ENCODE results near the gene FOXC2. TPM values are rescaled to one million over a fixed set of nuclear protein-coding genes. Genes with fewer than 3 reads are reported as not detected.

Gene FOXC2
- polyA plus RNA-seq, 3 donors: not detected

DNA sequence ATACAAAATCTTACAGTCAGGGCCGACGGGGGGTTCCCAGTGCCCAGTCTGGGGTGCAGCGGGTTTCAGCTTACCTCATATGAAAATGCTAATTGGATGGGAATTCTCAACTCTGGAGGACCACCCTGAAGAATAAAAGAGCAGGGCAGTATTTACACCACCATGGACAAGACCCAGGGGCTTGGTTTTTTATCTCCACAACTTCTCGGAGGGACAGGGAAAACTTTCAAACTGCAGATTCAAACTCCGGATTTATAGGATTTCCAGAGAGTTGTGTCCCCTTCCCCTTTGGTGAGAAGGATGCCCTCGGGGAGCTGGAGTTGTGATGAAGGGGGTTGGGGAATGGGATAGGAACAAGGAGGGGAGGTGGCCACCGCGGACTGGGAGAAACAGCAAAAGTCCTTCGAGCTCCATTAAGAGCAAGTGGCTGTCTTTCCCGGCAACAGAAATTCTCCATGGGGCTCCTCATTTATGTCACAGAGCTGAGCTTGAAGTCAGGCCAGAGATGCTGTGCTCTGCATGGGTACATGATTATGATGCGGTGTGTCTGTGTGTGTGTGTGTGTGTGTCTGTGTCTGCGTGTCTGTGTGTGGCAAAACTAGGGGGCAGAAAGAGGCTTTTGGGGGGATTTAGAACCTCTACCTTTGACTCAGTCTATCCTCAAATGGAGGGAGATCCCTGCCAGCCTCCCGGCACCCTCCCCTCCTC is 27.4 kb downstream of the FOXC2 start:
- Histone ChIP-seq H3K36me3 (replicated peaks in 1 of 2; ENCODE audit: control insufficient read depth in 1 of 2, insufficient read depth in 2 of 2, low read length in 2 of 2) (no peaks in the 10 kb centered on the region), H3K79me2 (ENCODE audit: insufficient read depth, low read length) (no peaks in the 10 kb centered on the region), H4K20me1 (ENCODE audit: insufficient read depth, low read length) (no peaks in the 10 kb centered on the region), H3K27me3 (ENCODE audit: control insufficient read depth in 2 of 2, insufficient read depth in 2 of 2, low read length in 2 of 2) (peaks cover 12 to 16% of the 10 kb centered on the region in 2 donors), H3K27ac (ENCODE audit: low read depth in 1 of 2, low read length in 2 of 2) (no peak overlapping the region), H3K9me3 (replicated peaks in 1 of 2; ENCODE audit: control insufficient read depth in 1 of 2, insufficient read depth in 1 of 2, low read length in 2 of 2) (no peaks in the 10 kb centered on the region), H3K9ac (ENCODE audit: insufficient read depth, low read length, poor library complexity, severe bottlenecking) (no peak overlapping the region), H3K4me2 (replicated peaks; ENCODE audit: extremely low read depth, low read length, poor library complexity, severe bottlenecking) (no peak overlapping the region), H3K4me1 (ENCODE audit: control insufficient read depth in 1 of 2, insufficient read depth in 2 of 2, low read length in 2 of 2) (no peaks in the 10 kb centered on the region), H2AFZ (ENCODE audit: insufficient read depth, low read depth, low read length, poor library complexity, severe bottlenecking) (no peak overlapping the region), H3K4me3 (replicated peaks in 1 of 3; ENCODE audit: low read depth in 2 of 3, low read length in 3 of 3) (no peak overlapping the region)
- no peaks in the 10 kb centered on the region for H3K4me1 Mint-ChIP-seq
- DNase-seq: no peak
- TF ChIP-seq, protein P1, sequence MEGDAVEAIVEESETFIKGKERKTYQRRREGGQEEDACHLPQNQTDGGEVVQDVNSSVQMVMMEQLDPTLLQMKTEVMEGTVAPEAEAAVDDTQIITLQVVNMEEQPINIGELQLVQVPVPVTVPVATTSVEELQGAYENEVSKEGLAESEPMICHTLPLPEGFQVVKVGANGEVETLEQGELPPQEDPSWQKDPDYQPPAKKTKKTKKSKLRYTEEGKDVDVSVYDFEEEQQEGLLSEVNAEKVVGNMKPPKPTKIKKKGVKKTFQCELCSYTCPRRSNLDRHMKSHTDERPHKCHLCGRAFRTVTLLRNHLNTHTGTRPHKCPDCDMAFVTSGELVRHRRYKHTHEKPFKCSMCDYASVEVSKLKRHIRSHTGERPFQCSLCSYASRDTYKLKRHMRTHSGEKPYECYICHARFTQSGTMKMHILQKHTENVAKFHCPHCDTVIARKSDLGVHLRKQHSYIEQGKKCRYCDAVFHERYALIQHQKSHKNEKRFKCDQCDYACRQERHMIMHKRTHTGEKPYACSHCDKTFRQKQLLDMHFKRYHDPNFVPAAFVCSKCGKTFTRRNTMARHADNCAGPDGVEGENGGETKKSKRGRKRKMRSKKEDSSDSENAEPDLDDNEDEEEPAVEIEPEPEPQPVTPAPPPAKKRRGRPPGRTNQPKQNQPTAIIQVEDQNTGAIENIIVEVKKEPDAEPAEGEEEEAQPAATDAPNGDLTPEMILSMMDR (IDR thresholded peaks at IDR 0.05): no peak
- no peak overlapping the region for H3K27ac Mint-ChIP-seq
- peaks cover 0 to 2% (median 0%) of the 10 kb centered on the region in 7 donors for H3K9me3 Mint-ChIP-seq
- intact Hi-C loops (cut with micrococcal nuclease): no loop called here
- H3K4me3 Mint-ChIP-seq: no peak overlapping the region
- WGBS (ENCODE audit: insufficient coverage): 73% methylated on average over 6 of the region's 13 CpGs
- peaks cover 22 to 37% (median 27%) of the 10 kb centered on the region in 3 donors for H3K27me3 Mint-ChIP-seq (ENCODE audit: low read depth in 3 of 3)
- H3K36me3 Mint-ChIP-seq: no peaks in the 10 kb centered on the region

DNA sequence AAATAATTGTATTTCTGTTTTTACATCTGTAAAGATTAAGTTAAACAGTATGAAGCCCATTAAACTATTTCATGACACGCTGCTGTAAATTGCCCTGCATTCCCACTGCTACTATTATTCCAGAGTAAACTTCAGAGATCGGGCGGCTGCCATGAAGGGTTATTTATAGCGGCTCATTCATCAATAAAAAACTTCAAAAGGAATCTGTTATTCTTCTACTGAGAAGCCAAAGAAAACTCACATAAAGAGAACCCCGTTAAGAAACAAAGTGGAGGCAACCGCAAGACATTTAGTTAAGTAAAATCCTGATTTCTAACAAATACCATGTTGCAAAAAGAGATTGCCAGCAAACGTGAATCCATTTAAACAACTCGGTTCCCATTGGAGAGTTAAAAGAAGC is 28.1 kb downstream of the FOXC2 start:
- Mint-ChIP-seq H3K27me3 (ENCODE audit: low read depth in 3 of 3) (peaks cover 23 to 41% (median 27%) of the 10 kb centered on the region in 3 donors), H3K27ac (no peak overlapping the region), H3K4me1 (no peaks in the 10 kb centered on the region), H3K4me3 (no peak overlapping the region), H3K9me3 (peaks cover 0 to 3% (median 0%) of the 10 kb centered on the region in 7 donors), H3K36me3 (no peaks in the 10 kb centered on the region)
- H3K36me3 ChIP-seq (replicated peaks in 1 of 2; ENCODE audit: control insufficient read depth in 1 of 2, insufficient read depth in 2 of 2, low read length in 2 of 2): no peaks in the 10 kb centered on the region
- no peak overlapping the region for H3K4me3 ChIP-seq (replicated peaks in 1 of 3; ENCODE audit: low read depth in 2 of 3, low read length in 3 of 3)
- H3K27me3 ChIP-seq (ENCODE audit: control insufficient read depth in 2 of 2, insufficient read depth in 2 of 2, low read length in 2 of 2): peaks cover 12 to 16% of the 10 kb centered on the region in 2 donors
- DNase-seq: no peak
- H3K4me2 ChIP-seq (replicated peaks; ENCODE audit: extremely low read depth, low read length, poor library complexity, severe bottlenecking): no peak overlapping the region
- intact Hi-C loops (cut with micrococcal nuclease): no loop called here
- no peaks in the 10 kb centered on the region for H3K79me2 ChIP-seq (ENCODE audit: insufficient read depth, low read length)
- H3K4me1 ChIP-seq (ENCODE audit: control insufficient read depth in 1 of 2, insufficient read depth in 2 of 2, low read length in 2 of 2): no peaks in the 10 kb centered on the region
- H3K27ac ChIP-seq (ENCODE audit: low read depth in 1 of 2, low read length in 2 of 2): no peak overlapping the region
- TF ChIP-seq, protein P1 (IDR thresholded peaks at IDR 0.05): no peak
- 76% methylated on average over 2 of the region's 8 CpGs for WGBS (ENCODE audit: insufficient coverage)
- no peak overlapping the region for H3K9ac ChIP-seq (ENCODE audit: insufficient read depth, low read length, poor library complexity, severe bottlenecking)
- H3K9me3 ChIP-seq (replicated peaks in 1 of 2; ENCODE audit: control insufficient read depth in 1 of 2, insufficient read depth in 1 of 2, low read length in 2 of 2): no peaks in the 10 kb centered on the region
- no peaks in the 10 kb centered on the region for H4K20me1 ChIP-seq (ENCODE audit: insufficient read depth, low read length)
- no peak overlapping the region for H2AFZ ChIP-seq (ENCODE audit: insufficient read depth, low read depth, low read length, poor library complexity, severe bottlenecking)

All from CD14-positive monocyte (primary cell).